Subcutaneous abdominal adipose tissue (tissue), 5 donors: ENCODE results near the gene PPARA.

Experiments
- H3K27ac ChIP-seq: one replicate; pipeline ENCODE4 v1.7.0; 2013; ENCODE audit warnings: low read depth, mild to moderate bottlenecking, inconsistent platforms, low read length, moderate library complexity
- H3K27me3 ChIP-seq, 5 donors: one replicate each; pipeline ENCODE4 v1.7.0; 2013; ENCODE audit warnings: low read length in 5 of 5, inconsistent platforms in 1 of 5; ENCODE audit not compliant: control insufficient read depth in 5 of 5, insufficient read depth in 4 of 5
- H3K36me3 ChIP-seq, 5 donors: one replicate each; pipeline ENCODE4 v1.7.0; 2013; ENCODE audit warnings: low read length in 5 of 5; ENCODE audit not compliant: control insufficient read depth in 5 of 5, insufficient read depth in 5 of 5
- H3K4me1 ChIP-seq, 5 donors: one replicate each; pipeline ENCODE4 v1.7.0; 2013; ENCODE audit warnings: low read length in 5 of 5, mild to moderate bottlenecking in 3 of 5, moderate library complexity in 1 of 5; ENCODE audit not compliant: control insufficient read depth in 5 of 5, insufficient read depth in 5 of 5
- H3K4me3 ChIP-seq, 5 donors: one replicate each; pipeline ENCODE4 v1.7.0; 2013; ENCODE audit warnings: low read length in 5 of 5, low read depth in 1 of 5
- H3K9ac ChIP-seq, 5 donors: one replicate each; pipeline ENCODE4 v1.7.0; 2013; ENCODE audit warnings: low read length in 5 of 5, mild to moderate bottlenecking in 4 of 5, moderate library complexity in 3 of 5
- H3K9me3 ChIP-seq, 5 donors: one replicate each; pipeline ENCODE4 v1.7.0; 2013; ENCODE audit warnings: low read length in 5 of 5; ENCODE audit not compliant: control insufficient read depth in 5 of 5
- donor health status: healthy.
- donor health status: healthy.
- donor health status: healthy.
- donor health status: healthy.
- donor health status: healthy.

Gene PPARA

DNA sequence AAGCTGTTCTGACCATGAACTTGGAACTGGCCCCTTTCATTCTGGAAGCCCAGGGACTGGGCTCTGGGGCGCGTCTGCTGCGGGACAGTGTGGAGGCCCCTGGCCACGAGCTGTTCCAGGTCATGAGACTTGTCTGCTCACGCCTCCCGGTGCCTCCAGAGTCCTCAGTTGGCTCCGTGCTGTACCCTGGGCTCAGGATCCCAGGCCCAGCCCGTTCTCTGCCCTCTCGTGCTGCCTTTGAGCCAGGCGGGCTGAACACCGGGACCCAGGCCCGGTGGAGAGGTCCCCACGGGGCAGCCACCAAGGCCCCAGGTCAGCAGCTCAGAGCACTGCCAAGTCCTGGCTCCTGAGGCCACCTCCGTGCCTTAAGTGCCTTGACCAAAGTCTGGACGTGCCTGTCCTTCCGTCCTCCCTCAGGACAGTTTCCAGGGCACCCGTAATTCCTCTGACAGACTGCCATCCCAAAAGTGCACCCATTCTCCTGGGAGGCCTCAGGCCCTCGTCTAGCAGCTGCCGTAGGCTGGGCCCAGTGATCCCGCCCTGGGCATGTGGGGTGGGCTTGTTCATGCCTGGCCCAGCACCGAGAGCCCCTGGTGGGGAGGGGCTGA is 36.3 kb upstream of the PPARA start:
- peaks cover 0 to 57% (median 45%) of the 10 kb centered on the region in 5 donors for H3K36me3 ChIP-seq
- H3K27ac ChIP-seq: peak overlapping the region; percentile 77
- H3K9ac ChIP-seq: peak overlapping the region in 2 of 5 donors; percentile 2 to 30
- H3K4me3 ChIP-seq: no peak overlapping the region
- H3K27me3 ChIP-seq: no peaks in the 10 kb centered on the region
- H3K9me3 ChIP-seq: no peaks in the 10 kb centered on the region
- H3K4me1 ChIP-seq: peaks cover 6 to 75% (median 74%) of the 10 kb centered on the region in 5 donors

- Histone ChIP-seq H3K4me3 (no peak overlapping the region), H3K27me3 (no peaks in the 10 kb centered on the region), H3K9ac (peak overlapping the region in 2 of 5 donors; percentile 50 to 54), H3K36me3 (peaks cover 0 to 50% (median 38%) of the 10 kb centered on the region in 5 donors), H3K27ac (peak overlapping the region; percentile 77), H3K4me1 (peaks cover 4 to 72% (median 68%) of the 10 kb centered on the region in 5 donors), H3K9me3 (no peaks in the 10 kb centered on the region)
These were observed 35.6 kb upstream of the PPARA start for GRCh38 chr22:46114518-46115387.

GRCh38 chr22:46115388-46115678 is 35.0 kb upstream of the PPARA start:
- Histone ChIP-seq H3K27me3 (no peaks in the 10 kb centered on the region), H3K9ac (peak overlapping the region in 3 of 5 donors; percentile 15 to 59 (median 54)), H3K36me3 (peaks cover 0 to 44% (median 33%) of the 10 kb centered on the region in 5 donors), H3K9me3 (no peaks in the 10 kb centered on the region), H3K4me3 (no peak overlapping the region), H3K4me1 (peaks cover 4 to 72% (median 64%) of the 10 kb centered on the region in 5 donors), H3K27ac (peak overlapping the region; percentile 77)

DNA sequence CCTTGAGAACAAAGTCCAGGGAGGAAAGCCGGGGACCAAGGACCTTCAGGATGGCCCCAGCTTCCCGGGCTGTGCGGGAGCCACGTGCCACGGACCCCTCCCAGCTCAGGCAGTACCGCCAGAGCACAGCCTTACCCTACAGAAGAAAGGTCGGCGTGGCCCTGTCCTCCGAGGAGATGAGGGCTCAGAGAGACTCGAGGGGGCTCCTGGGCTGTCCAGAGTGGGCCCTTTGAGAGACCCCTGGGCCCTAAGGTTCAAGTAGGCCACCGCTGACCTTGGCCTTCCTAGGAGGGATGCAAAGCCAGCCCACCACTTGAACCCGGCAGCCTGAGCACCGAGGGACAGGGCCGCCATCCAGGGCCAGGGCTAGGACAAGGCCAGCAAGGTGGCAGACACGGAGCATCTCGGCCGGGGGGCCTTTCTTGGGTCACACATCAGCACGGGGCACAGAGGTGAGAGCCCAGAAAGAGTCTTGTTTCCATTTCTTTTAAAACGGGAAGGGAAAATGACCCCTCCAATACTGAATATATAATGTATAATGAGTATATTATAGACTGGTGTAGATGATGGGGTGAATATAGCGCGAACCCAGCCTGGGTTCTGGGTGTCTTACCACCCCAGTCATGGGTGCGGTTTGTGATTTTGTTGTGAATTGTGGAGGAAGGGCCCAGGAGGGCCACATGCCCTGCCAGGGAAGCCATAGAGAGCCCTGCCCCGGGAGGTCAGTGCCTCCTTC is 34.4 kb upstream of the PPARA start:
- Histone ChIP-seq H3K4me1 (peaks cover 4 to 67% (median 60%) of the 10 kb centered on the region in 5 donors), H3K27me3 (no peaks in the 10 kb centered on the region), H3K9ac (peak overlapping the region in 3 of 5 donors; percentile 15 to 59 (median 54)), H3K9me3 (no peaks in the 10 kb centered on the region), H3K4me3 (no peak overlapping the region), H3K27ac (peak overlapping the region; percentile 77), H3K36me3 (peaks cover 0 to 38% (median 27%) of the 10 kb centered on the region in 5 donors)

- Histone ChIP-seq H3K27me3 (no peaks in the 10 kb centered on the region), H3K36me3 (peaks cover 0 to 34% (median 25%) of the 10 kb centered on the region in 5 donors), H3K9ac (peak overlapping the region in 1 of 5 donors; percentile 12), H3K4me1 (peaks cover 4 to 62% (median 56%) of the 10 kb centered on the region in 5 donors), H3K27ac (peak overlapping the region; percentile 77), H3K4me3 (no peak overlapping the region), H3K9me3 (no peaks in the 10 kb centered on the region)
These were observed 33.8 kb upstream of the PPARA start for GRCh38 chr22:46116491-46116958.

- H3K9ac ChIP-seq: peak overlapping the region in 1 of 5 donors; percentile 12
- H3K4me1 ChIP-seq: peaks cover 0 to 56% (median 50%) of the 10 kb centered on the region in 5 donors
- peaks cover 0 to 24% (median 15%) of the 10 kb centered on the region in 5 donors for H3K36me3 ChIP-seq
- H3K4me3 ChIP-seq: no peak overlapping the region
- H3K9me3 ChIP-seq: no peaks in the 10 kb centered on the region
- no peaks in the 10 kb centered on the region for H3K27me3 ChIP-seq
- peak overlapping the region; percentile 41 for H3K27ac ChIP-seq
These were observed 32.8 kb upstream of the PPARA start for GRCh38 chr22:46117206-46118199.

GRCh38 chr22:46119093-46119728 is 31.1 kb upstream of the PPARA start:
- Histone ChIP-seq H3K9ac (no peak overlapping the region), H3K27ac (no peak overlapping the region), H3K4me1 (peaks cover 0 to 42% (median 36%) of the 10 kb centered on the region in 5 donors)

DNA sequence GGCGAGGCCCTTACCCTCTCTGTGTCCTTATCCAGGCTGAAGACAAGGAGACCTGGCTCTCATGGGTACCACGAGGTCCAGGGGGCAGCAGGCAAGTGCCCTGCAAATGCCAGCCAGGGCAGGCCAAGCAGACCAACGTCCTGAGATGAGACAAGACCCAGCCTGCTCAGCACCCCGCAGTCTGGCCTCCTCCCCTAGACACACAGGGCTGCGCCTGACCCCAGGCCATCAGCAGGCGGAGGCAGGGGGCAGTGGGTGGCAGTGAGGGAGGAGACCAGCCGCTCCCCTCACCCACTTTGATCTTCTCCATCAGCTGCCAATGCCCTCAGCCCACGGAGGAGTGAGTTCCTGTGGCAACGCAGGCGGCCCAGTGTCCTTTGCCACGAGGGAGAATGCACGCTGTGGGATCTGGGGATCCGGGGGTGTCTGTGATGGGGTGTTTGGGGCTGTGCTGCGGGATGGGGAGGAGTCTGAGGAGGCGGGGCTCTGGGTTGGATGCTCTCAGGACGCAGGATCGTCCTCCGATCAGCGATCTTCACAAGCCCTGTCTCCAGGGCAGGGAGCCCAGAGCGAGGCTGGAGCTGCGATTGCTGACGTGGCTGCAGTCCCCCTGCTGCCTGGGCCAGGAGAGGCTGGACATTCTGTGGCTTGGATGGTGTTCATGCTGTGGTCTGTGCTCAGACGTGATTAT is 30.5 kb upstream of the PPARA start:
- peak overlapping the region in 1 of 5 donors; percentile 43 for H3K9ac ChIP-seq
- H3K27ac ChIP-seq: no peak overlapping the region
- H3K4me3 ChIP-seq: no peak overlapping the region

More at GRCh38 chr22:46119093-46119728, 31.1 kb upstream of the PPARA start:
- no peaks in the 10 kb centered on the region for H3K27me3 ChIP-seq
- H3K36me3 ChIP-seq: peaks cover 0 to 8% (median 0%) of the 10 kb centered on the region in 5 donors
- H3K9me3 ChIP-seq: no peaks in the 10 kb centered on the region
- no peak overlapping the region for H3K4me3 ChIP-seq

More for the DNA sequence above, 30.5 kb upstream of the PPARA start:
- H3K9me3 ChIP-seq: no peaks in the 10 kb centered on the region
- peaks cover 0 to 35% (median 30%) of the 10 kb centered on the region in 5 donors for H3K4me1 ChIP-seq
- H3K27me3 ChIP-seq: no peaks in the 10 kb centered on the region
- peaks cover 0 to 2% (median 0%) of the 10 kb centered on the region in 5 donors for H3K36me3 ChIP-seq
